OCI-LY3 (cell line): ENCODE data around the gene ALKBH7.
"Not testable (repeated sequence)": the region's sequence is repeated elsewhere in the genome, so short reads cannot be mapped to it uniquely, and the experiment has no call there.

Experiments used
- H2AFZ ChIP-seq: fragments of 200-600, 300-600 bp; shearing (Covaris generic); 2 replicates; pipeline ENCODE4 v1.6.0; 2014; ENCODE audit warnings: antibody characterized with exemption, low read depth, low read length
- H3K27ac ChIP-seq: fragments of 200-600, 300-600 bp; sonication (generic); 2 replicates; pipeline ENCODE4 v1.5.1; 2014; ENCODE audit warnings: mild to moderate bottlenecking, low read length, moderate library complexity, mixed read lengths
- H3K27me3 ChIP-seq: fragments of 200-600, 300-600 bp; sonication (generic); 2 replicates; pipeline ENCODE4 v1.6.1; 2014; ENCODE audit warnings: low read depth, low read length, mixed read lengths
- H3K36me3 ChIP-seq: fragments of 200-600, 300-600 bp; sonication (generic); replicated peaks from 2 replicates; pipeline ENCODE3; 2014; ENCODE audit warnings: low read depth, low read length, mixed read lengths
- H3K4me1 ChIP-seq: fragments of 300-600, 200-600 bp; sonication (generic); 2 replicates; pipeline ENCODE4 v1.6.1; 2014; ENCODE audit warnings: low read length, mixed read lengths
- H3K4me2 ChIP-seq: fragments of 200-600, 300-600 bp; sonication (generic); 2 replicates; pipeline ENCODE4 v1.6.1; 2014; ENCODE audit warnings: low read length, mixed read lengths
- H3K4me3 ChIP-seq: fragments of 300-600, 200-600 bp; sonication (generic); 2 replicates; pipeline ENCODE4 v1.5.1; 2014; ENCODE audit warnings: antibody characterized with exemption, mild to moderate bottlenecking, low read length, moderate library complexity
- H3K79me2 ChIP-seq: fragments of 300-600, 200-600 bp; shearing (Covaris generic); 2 replicates; pipeline ENCODE4 v1.6.1; 2014; ENCODE audit warnings: mild to moderate bottlenecking, low read length, mixed read lengths
- H3K9ac ChIP-seq: fragments of 300-600, 200-600 bp; shearing (Covaris generic); 2 replicates; pipeline ENCODE4 v1.6.0; 2014; ENCODE audit warnings: mild to moderate bottlenecking, low read length, moderate library complexity
- H3K9me3 ChIP-seq: fragments of 200-600, 300-600 bp; shearing (Covaris generic); 2 replicates; pipeline ENCODE4 v1.6.1; 2014; ENCODE audit warnings: low read length, mixed read lengths; ENCODE audit not compliant: insufficient read depth
- H4K20me1 ChIP-seq: fragments of 200-600, 300-600 bp; sonication (generic); 2 replicates; pipeline ENCODE4 v1.6.1; 2016; ENCODE audit warnings: low read length, mixed read lengths; ENCODE audit not compliant: insufficient read depth
- CTCF ChIP-seq: fragments of 200-600, 300-600 bp; sonication (generic); IDR thresholded peaks from 2 replicates; pipeline ENCODE4 v1.5.1; 2014; ENCODE audit warnings: antibody characterized with exemption, low read length, low read depth
- EZH2phosphoT487 ChIP-seq: fragments of 200-600 bp; shearing (Covaris generic); IDR thresholded peaks from 2 replicates; pipeline ENCODE4 v1.6.1; 2018; ENCODE audit warnings: antibody characterized with exemption, mixed run types, low read depth

ALKBH7 gene

GRCh38 chr19:6396305-6396704 lies 23.7 kb downstream of the ALKBH7 start:
- H3K4me1 ChIP-seq: peaks cover 13% of the 10 kb centered on the region
- no peak overlapping the region for H2AFZ ChIP-seq
- no peak overlapping the region for H3K9ac ChIP-seq

GRCh38 chr19:6400062-6400944 lies 27.7 kb downstream of the ALKBH7 start:
- H3K79me2 ChIP-seq, H2AFZ ChIP-seq, H3K27ac ChIP-seq, H3K4me1 ChIP-seq, H3K4me3 ChIP-seq, H3K4me2 ChIP-seq, H4K20me1 ChIP-seq, H3K36me3 ChIP-seq, H3K27me3 ChIP-seq, H3K9ac ChIP-seq, H3K9me3 ChIP-seq: not testable (repeated sequence)

More at GRCh38 chr19:6396305-6396704, 23.7 kb downstream of the ALKBH7 start:
- Histone ChIP-seq H4K20me1 (no peaks in the 10 kb centered on the region), H3K4me2 (no peak overlapping the region), H3K27ac (no peak overlapping the region), H3K9me3 (no peaks in the 10 kb centered on the region), H3K4me3 (no peak overlapping the region), H3K79me2 (peaks cover 17% of the 10 kb centered on the region), H3K27me3 (no peaks in the 10 kb centered on the region), H3K36me3 (peaks cover 4% of the 10 kb centered on the region)
- no peak for TF ChIP-seq CTCF
- no peak for TF ChIP-seq EZH2phosphoT487

- Histone ChIP-seq H3K4me3 (no peak overlapping the region), H2AFZ (no peak overlapping the region), H3K79me2 (no peaks in the 10 kb centered on the region), H3K27ac (no peak overlapping the region), H3K36me3 (no peaks in the 10 kb centered on the region), H3K4me2 (no peak overlapping the region), H3K27me3 (no peaks in the 10 kb centered on the region), H3K9ac (no peak overlapping the region), H3K4me1 (no peaks in the 10 kb centered on the region), H4K20me1 (no peaks in the 10 kb centered on the region), H3K9me3 (no peaks in the 10 kb centered on the region)
- TF ChIP-seq EZH2phosphoT487 (no peak), CTCF (no peak)
Observed at GRCh38 chr19:6402058-6402457, 29.5 kb downstream of the ALKBH7 start.

GRCh38 chr19:6402837-6403608 lies 30.4 kb downstream of the ALKBH7 start:
- no peaks in the 10 kb centered on the region for H3K36me3 ChIP-seq
- H3K79me2 ChIP-seq: no peaks in the 10 kb centered on the region
- H3K9ac ChIP-seq: no peak overlapping the region
- no peak overlapping the region for H3K27ac ChIP-seq
- H2AFZ ChIP-seq: no peak overlapping the region
- no peaks in the 10 kb centered on the region for H3K4me1 ChIP-seq
- no peak for TF ChIP-seq CTCF
- TF ChIP-seq EZH2phosphoT487: no peak
- no peak overlapping the region for H3K4me3 ChIP-seq
- H3K9me3 ChIP-seq: no peaks in the 10 kb centered on the region
- no peaks in the 10 kb centered on the region for H4K20me1 ChIP-seq
- no peaks in the 10 kb centered on the region for H3K27me3 ChIP-seq
- no peak overlapping the region for H3K4me2 ChIP-seq
